Sigmoid colon (tissue), 4 donors: Measurements from ENCODE around the gene CIAO2A.

Source experiments
- CTCF ChIP-seq, 4 experiments: fragments of 450-650 bp in 3 of 4; fragments of 200-600 bp in 1 of 4; IDR thresholded peaks; one replicate each; pipeline ENCODE4 v1.5.1; 2016 to 2019; ENCODE audit warnings: antibody characterized with exemption in 4 of 4, mild to moderate bottlenecking in 3 of 4, moderate library complexity in 2 of 4
- EP300 ChIP-seq, 4 donors: sonication (generic); formaldehyde crosslinking; IDR thresholded peaks; one replicate each; pipeline ENCODE4 v1.6.1; 2017; ENCODE audit warnings: antibody characterized with exemption in 4 of 4

GRCh38 chr15:64132217-64132616 lies 38.6 kb upstream of the CIAO2A start:
- TF ChIP-seq EP300 (IDR thresholded peaks at IDR 0.05) (no peak), CTCF (IDR thresholded peaks at IDR 0.05) (no peak)
